ENCODE data around the gene RPS6KA5. TPM values are rescaled to one million over a fixed set of nuclear protein-coding genes. Genes with fewer than 3 reads are reported as not detected.
"Not testable (repeated sequence)": the region's sequence is repeated elsewhere in the genome, so short reads cannot be mapped to it uniquely, and the experiment has no call there.

Gene RPS6KA5
- total RNA-seq, 1 experiment from 2014 or later = 3.8 TPM

DNA sequence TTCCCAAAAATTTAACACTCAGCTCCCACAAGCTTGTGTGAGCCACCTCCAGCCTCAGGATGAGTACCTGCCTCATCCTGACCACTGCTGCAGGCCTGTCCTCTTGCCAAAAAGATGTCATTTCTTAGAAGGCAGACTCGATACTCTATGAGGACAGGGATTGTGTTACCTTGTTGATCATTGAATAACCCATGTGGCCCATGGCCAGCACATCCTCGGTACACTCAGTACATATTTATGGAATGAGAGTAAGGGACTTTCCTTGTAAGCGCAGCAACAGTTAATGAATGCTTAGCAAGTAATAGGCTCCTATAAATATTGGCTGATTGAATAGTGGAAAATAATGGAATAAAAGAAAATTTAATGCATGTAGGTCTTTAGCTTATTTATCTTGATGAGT is 38.1 kb upstream of the RPS6KA5 start:
- H2BK15ac ChIP-seq (ENCODE audit: low read depth, low read length) = no peak overlapping the region
- Mint-ChIP-seq H3K27ac (no peak overlapping the region), H3K4me3 (no peak overlapping the region), H3K9me3 (no peaks in the 10 kb centered on the region), H3K4me1 (no peaks in the 10 kb centered on the region), H3K27me3 (ENCODE audit: low read depth) (no peaks in the 10 kb centered on the region; the same call in 1 of the 2 replicates), H3K36me3 (ENCODE audit: insufficient read depth in 1 of 3, low read depth in 3 of 3) (no peaks in the 10 kb centered on the region)
- no peak overlapping the region for H3K27ac ChIP-seq (ENCODE audit: insufficient read length, low read depth, low read length)
- no peaks in the 10 kb centered on the region for H3K27me3 ChIP-seq (ENCODE audit: insufficient read depth, low read length)
- H3K56ac ChIP-seq (ENCODE audit: insufficient read length, low read depth, low read length) = no peak overlapping the region
- no peaks in the 10 kb centered on the region for H3K4me1 ChIP-seq (ENCODE audit: insufficient read depth, low read length)
- no peak overlapping the region for H2BK5ac ChIP-seq (ENCODE audit: insufficient read length, low read length)
- H2AFZ ChIP-seq (ENCODE audit: low read length) = no peak overlapping the region
- H3K23me2 ChIP-seq (ENCODE audit: insufficient read length, low read depth, low read length, poor library complexity, severe bottlenecking) = no peaks in the 10 kb centered on the region
- no peak overlapping the region for H3T11ph ChIP-seq (ENCODE audit: low read length)
- no peak overlapping the region for H4K91ac ChIP-seq (ENCODE audit: insufficient read length, low read depth, low read length)
- H3K79me2 ChIP-seq (ENCODE audit: insufficient read depth, low read length) = no peaks in the 10 kb centered on the region
- no peak overlapping the region for H3K23ac ChIP-seq (ENCODE audit: insufficient read length, low read depth, low read length)
- TF ChIP-seq, protein P1, sequence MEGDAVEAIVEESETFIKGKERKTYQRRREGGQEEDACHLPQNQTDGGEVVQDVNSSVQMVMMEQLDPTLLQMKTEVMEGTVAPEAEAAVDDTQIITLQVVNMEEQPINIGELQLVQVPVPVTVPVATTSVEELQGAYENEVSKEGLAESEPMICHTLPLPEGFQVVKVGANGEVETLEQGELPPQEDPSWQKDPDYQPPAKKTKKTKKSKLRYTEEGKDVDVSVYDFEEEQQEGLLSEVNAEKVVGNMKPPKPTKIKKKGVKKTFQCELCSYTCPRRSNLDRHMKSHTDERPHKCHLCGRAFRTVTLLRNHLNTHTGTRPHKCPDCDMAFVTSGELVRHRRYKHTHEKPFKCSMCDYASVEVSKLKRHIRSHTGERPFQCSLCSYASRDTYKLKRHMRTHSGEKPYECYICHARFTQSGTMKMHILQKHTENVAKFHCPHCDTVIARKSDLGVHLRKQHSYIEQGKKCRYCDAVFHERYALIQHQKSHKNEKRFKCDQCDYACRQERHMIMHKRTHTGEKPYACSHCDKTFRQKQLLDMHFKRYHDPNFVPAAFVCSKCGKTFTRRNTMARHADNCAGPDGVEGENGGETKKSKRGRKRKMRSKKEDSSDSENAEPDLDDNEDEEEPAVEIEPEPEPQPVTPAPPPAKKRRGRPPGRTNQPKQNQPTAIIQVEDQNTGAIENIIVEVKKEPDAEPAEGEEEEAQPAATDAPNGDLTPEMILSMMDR (conservative IDR thresholded peaks at IDR 0.05) = no peak
- no peak overlapping the region for H2AK5ac ChIP-seq (ENCODE audit: insufficient read length, low read length)
- no peak overlapping the region for H3K18ac ChIP-seq (ENCODE audit: insufficient read length, low read depth, low read length)
- H2BK120ac ChIP-seq (ENCODE audit: low read depth, low read length, poor library complexity, severe bottlenecking) = no peak overlapping the region
- no peaks in the 10 kb centered on the region for H3K9me3 ChIP-seq (ENCODE audit: control insufficient read depth, low read depth, low read length)
- H4K5ac ChIP-seq (ENCODE audit: insufficient read length, low read depth, low read length) = no peak overlapping the region
- no peak overlapping the region for H4K8ac ChIP-seq (replicated peaks; ENCODE audit: insufficient read length, low read depth, low read length)
- no peak overlapping the region for H3K9ac ChIP-seq (ENCODE audit: extremely low read depth, insufficient read length, low read length)
- no CpG with 5 or more reads among the region's 3 CpGs for WGBS (ENCODE audit: extremely low coverage, insufficient read length, low lambda C conversion rate)
- no peak overlapping the region for H2BK20ac ChIP-seq (ENCODE audit: low read depth, low read length, poor library complexity, severe bottlenecking)
- no peak overlapping the region for H2BK12ac ChIP-seq (ENCODE audit: insufficient read length, low read depth, low read length)
- H3K4ac ChIP-seq (ENCODE audit: low read depth, low read length) = no peak overlapping the region
- no peak overlapping the region for H3K4me2 ChIP-seq (ENCODE audit: insufficient read depth, insufficient read length, low read length)
- H4K20me1 ChIP-seq (ENCODE audit: control insufficient read depth, insufficient read depth, insufficient read length) = no peaks in the 10 kb centered on the region
- H3K79me1 ChIP-seq (ENCODE audit: insufficient read depth, low read depth, low read length, poor library complexity, severe bottlenecking) = no peaks in the 10 kb centered on the region
- no peak for DNase-seq
- no peak overlapping the region for H3K14ac ChIP-seq (ENCODE audit: insufficient read depth, low read length)

DNA sequence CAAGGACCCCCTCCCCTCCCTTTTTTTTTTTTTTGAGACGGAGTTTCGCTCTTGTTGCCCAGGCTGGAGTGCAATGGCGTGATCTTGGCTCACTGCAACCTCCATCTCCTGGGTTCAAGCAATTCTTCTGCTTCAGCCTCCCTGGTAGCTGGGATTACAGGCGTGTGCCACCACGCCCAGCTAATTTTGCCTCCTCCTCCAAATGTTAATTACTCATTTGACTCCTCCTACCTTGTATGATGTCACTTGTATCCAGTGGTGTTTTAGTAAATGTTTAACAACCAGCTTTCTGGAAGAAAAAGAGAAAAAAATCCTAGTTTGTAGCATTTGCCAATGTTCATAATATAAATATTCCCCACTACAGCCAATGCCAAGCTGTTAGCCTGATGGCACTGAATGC is 37.2 kb upstream of the RPS6KA5 start:
- H3K27ac ChIP-seq (ENCODE audit: insufficient read length, low read depth, low read length); H2BK20ac ChIP-seq (ENCODE audit: low read depth, low read length, poor library complexity, severe bottlenecking); H2BK15ac ChIP-seq (ENCODE audit: low read depth, low read length); H4K91ac ChIP-seq (ENCODE audit: insufficient read length, low read depth, low read length); H3K56ac ChIP-seq (ENCODE audit: insufficient read length, low read depth, low read length); H3K14ac ChIP-seq (ENCODE audit: insufficient read depth, low read length); H3K79me1 ChIP-seq (ENCODE audit: insufficient read depth, low read depth, low read length, poor library complexity, severe bottlenecking); H3K18ac ChIP-seq (ENCODE audit: insufficient read length, low read depth, low read length); H3T11ph ChIP-seq (ENCODE audit: low read length); H4K8ac ChIP-seq (replicated peaks; ENCODE audit: insufficient read length, low read depth, low read length); H2BK120ac ChIP-seq (ENCODE audit: low read depth, low read length, poor library complexity, severe bottlenecking); H3K27ac Mint-ChIP-seq; H3K4me1 Mint-ChIP-seq; H3K79me2 ChIP-seq (ENCODE audit: insufficient read depth, low read length); H4K20me1 ChIP-seq (ENCODE audit: control insufficient read depth, insufficient read depth, insufficient read length); H3K9ac ChIP-seq (ENCODE audit: extremely low read depth, insufficient read length, low read length); H3K9me3 Mint-ChIP-seq; H2BK5ac ChIP-seq (ENCODE audit: insufficient read length, low read length); H2AK5ac ChIP-seq (ENCODE audit: insufficient read length, low read length); H3K4ac ChIP-seq (ENCODE audit: low read depth, low read length); H2AFZ ChIP-seq (ENCODE audit: low read length); H3K4me2 ChIP-seq (ENCODE audit: insufficient read depth, insufficient read length, low read length); H3K27me3 Mint-ChIP-seq (ENCODE audit: low read depth); H3K9me3 ChIP-seq (ENCODE audit: control insufficient read depth, low read depth, low read length); H4K5ac ChIP-seq (ENCODE audit: insufficient read length, low read depth, low read length); H3K4me1 ChIP-seq (ENCODE audit: insufficient read depth, low read length); H3K36me3 Mint-ChIP-seq (ENCODE audit: insufficient read depth in 1 of 3, low read depth in 3 of 3); H3K27me3 ChIP-seq (ENCODE audit: insufficient read depth, low read length); H3K4me3 Mint-ChIP-seq; H2BK12ac ChIP-seq (ENCODE audit: insufficient read length, low read depth, low read length); DNase-seq; H3K23ac ChIP-seq (ENCODE audit: insufficient read length, low read depth, low read length); H3K23me2 ChIP-seq (ENCODE audit: insufficient read length, low read depth, low read length, poor library complexity, severe bottlenecking): not testable (repeated sequence)
- no CpG with 5 or more reads among the region's 5 CpGs for WGBS (ENCODE audit: extremely low coverage, insufficient read length, low lambda C conversion rate)
